Prostate gland (tissue), 2 donors: ENCODE measurements around the gene FAM222A.

Experiments
- CTCF ChIP-seq, 4 experiments: fragments of 200-600 bp in 2 of 4; fragments of 450-650 bp in 2 of 4; sonication (generic) in 2 of 4; IDR thresholded peaks; 1 replicate in 3 of 4; 2 replicates in 1 of 4; pipeline ENCODE4 v1.5.1; 2016 to 2019; ENCODE audit warnings: antibody characterized with exemption in 4 of 4, mild to moderate bottlenecking in 2 of 4, moderate library complexity in 2 of 4
- POLR2A ChIP-seq: fragments of 450-650 bp; IDR thresholded peaks from one replicate; pipeline ENCODE4 v1.6.1; 2016; ENCODE audit warnings: antibody characterized with exemption, mild to moderate bottlenecking
- POLR2AphosphoS5 ChIP-seq: sonication (generic); formaldehyde crosslinking; IDR thresholded peaks from one replicate; pipeline ENCODE4 v1.6.1; 2017; ENCODE audit warnings: antibody characterized with exemption

DNA sequence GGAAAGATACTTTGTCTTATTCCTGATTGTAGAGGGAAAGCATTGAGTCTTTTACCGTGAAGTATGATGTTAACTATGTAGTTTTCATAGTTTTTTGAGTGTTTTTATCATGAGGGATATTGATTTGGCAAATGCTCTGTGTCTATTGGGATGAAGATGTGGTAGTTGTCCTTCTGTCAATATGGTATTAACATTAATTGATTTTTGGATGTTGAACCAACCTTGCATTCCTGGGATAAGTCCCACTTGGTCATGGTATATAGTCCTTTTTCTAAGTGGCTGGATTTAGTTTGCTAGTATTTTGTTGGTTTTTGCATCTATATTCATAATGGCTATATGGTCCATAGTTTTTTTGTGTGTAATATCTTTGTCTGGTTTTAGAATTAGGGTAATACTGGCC, 42.8 kb downstream of the FAM222A start:
- TF ChIP-seq CTCF (IDR thresholded peaks at IDR 0.05) (no peak), POLR2AphosphoS5 (no peak), POLR2A (no peak)
